Measurements from ENCODE around the gene STAM2. TPM values are rescaled to one million over a fixed set of nuclear protein-coding genes. Genes with fewer than 3 reads are reported as not detected.

Gene STAM2
- total and polyA plus RNA-seq, 2 of the 13 experiments (the other 11 are each of a cell fraction or from before 2014, with no cell fraction given) = 14.7 to 24.1 TPM

DNA sequence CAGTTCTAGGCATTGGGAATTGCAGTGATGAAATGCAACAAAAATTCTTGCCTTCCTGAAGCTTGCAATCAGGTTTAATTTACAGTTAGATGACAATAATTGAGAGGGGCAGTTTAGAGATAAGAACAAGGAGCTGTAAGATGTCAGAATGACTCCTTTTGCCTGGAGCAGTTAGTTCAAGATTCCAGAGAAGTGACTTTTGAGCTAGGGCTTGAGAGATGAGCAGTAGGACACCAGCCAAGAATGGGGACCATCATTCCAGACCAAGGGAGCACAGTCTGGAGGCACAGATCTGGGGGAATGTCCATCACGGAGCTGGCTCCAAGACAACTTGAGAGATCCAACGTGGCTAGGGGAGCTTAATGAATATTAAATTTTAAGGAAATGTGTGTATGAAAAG is 103.6 kb downstream of the STAM2 start:
- H3K9ac ChIP-seq (ENCODE audit: insufficient read depth, low read depth, low read length) = no peak overlapping the region
- H2AFZ ChIP-seq (ENCODE audit: low read length) = no peak overlapping the region
- no peaks in the 10 kb centered on the region for H3K79me2 ChIP-seq (ENCODE audit: insufficient read depth, low read length)
- WGBS (ENCODE audit: low lambda C conversion rate) = 29% methylated on average over 2 of the region's 2 CpGs
- H3K4me3 ChIP-seq (replicated peaks in 1 of 3; ENCODE audit: insufficient read depth in 1 of 3, low read depth in 2 of 3, low read length in 3 of 3) = no peak overlapping the region
- peaks cover 2 to 12% of the 10 kb centered on the region in 2 experiments; a peak in 3 of 5 replicates for H3K27me3 ChIP-seq (ENCODE audit: control insufficient read depth in 1 of 2, insufficient read depth in 2 of 2, low read length in 2 of 2)
- no peak overlapping the region for H3K4me2 ChIP-seq (ENCODE audit: low read depth, low read length)
- no peaks in the 10 kb centered on the region for H3K9me3 ChIP-seq (ENCODE audit: low read length)
- no peaks in the 10 kb centered on the region for H4K20me1 ChIP-seq (ENCODE audit: insufficient read depth, low read length)
- POLR2A ChIA-PET = no interaction called here
- ATAC-seq (no peak), DNase-seq (ENCODE audit: low spot score) (no peak), FAIRE-seq (no peak)
- BruUV-seq (replicated peaks) = no TSS peak
- in situ Hi-C loops (cut with HindIII; ENCODE audit: extremely low pct_ligation_motif_present, low pct_unique_long_range_greater_than_20kb) = no loop called here
- 0 out of 2 replicates have a peak, but pooled peaks cover 7% of the 10 kb centered on the region for H3K4me1 ChIP-seq (ENCODE audit: insufficient read depth, low read length)
- no peak for TF ChIP-seq TEAD3 (CRISPR knock-in tag; optimal IDR thresholded peaks at IDR 0.05; ENCODE audit: borderline replicate concordance)
- TF ChIP-seq ATF7 (IDR thresholded peaks at IDR 0.05) = no peak
- TF ChIP-seq ATF7 (CRISPR knock-in tag; IDR thresholded peaks at IDR 0.05) = no peak
- no peak for TF ChIP-seq ZNF605 (CRISPR knock-in tag; IDR thresholded peaks at IDR 0.05)
- no peak for TF ChIP-seq ZBTB20 (CRISPR knock-in tag; IDR thresholded peaks at IDR 0.05; ENCODE audit: borderline replicate concordance, low read depth)
- no peak for TF ChIP-seq SRSF9 (IDR thresholded peaks at IDR 0.05; ENCODE audit: borderline replicate concordance, insufficient read depth, low read depth, low read length, poor library complexity, severe bottlenecking)
- TF ChIP-seq ELF1 (CRISPR knock-in tag; IDR thresholded peaks at IDR 0.05) = no peak
- TF ChIP-seq XBP1 (CRISPR knock-in tag; IDR thresholded peaks at IDR 0.05) = no peak
- CTCF ChIA-PET (ENCODE audit: low intra/inter-chr PET ratio, low total read pairs) = no interaction called here
- intact Hi-C loops (cut with micrococcal nuclease; ENCODE audit: unreplicated experiment) = no loop called here
- no peak overlapping the region for H3K27ac ChIP-seq (ENCODE audit: extremely low read length, insufficient read depth, low read length)
- H3K36me3 ChIP-seq (replicated peaks in 1 of 2; ENCODE audit: control insufficient read depth in 1 of 2, insufficient read depth in 2 of 2, low read length in 2 of 2) = no peaks in the 10 kb centered on the region

DNA sequence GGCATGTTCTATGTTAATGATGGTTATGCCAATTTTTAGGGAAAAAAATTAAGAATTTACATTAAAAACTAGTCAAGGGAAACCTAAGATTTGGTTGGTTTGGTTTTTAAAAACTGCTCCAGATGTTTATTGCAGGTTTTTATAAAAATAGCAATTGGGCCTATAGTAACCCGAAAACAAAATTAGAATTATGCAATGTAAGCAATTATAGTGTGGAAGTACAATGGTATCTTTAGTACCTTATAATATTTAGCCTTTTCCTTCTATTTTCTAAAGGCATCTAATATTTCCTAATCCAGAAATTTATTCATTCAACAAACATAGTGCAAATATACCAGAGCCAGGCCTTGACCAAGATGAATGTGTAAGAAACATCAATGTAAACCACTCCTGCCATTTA is 104.0 kb downstream of the STAM2 start:
- TF ChIP-seq ZNF24 (IDR thresholded peaks at IDR 0.05) (no peak), MAFK (conservative IDR thresholded peaks at IDR 0.05 in 1 of 2, IDR thresholded peaks at IDR 0.05 in 1 of 2; ENCODE audit: low read length in 2 of 2) (peak; percentile 90 to 95), PTBP1 (IDR thresholded peaks at IDR 0.05; ENCODE audit: low read depth, low read length, poor library complexity, severe bottlenecking) (no peak), MAFF (IDR thresholded peaks at IDR 0.05; ENCODE audit: low read depth, low read length) (peak; percentile 92)
- CTCF ChIA-PET (ENCODE audit: low intra/inter-chr PET ratio, low total read pairs) = no interaction called here
- Histone ChIP-seq H3K9me3 (ENCODE audit: low read length) (no peaks in the 10 kb centered on the region), H4K20me1 (ENCODE audit: insufficient read depth, low read length) (no peaks in the 10 kb centered on the region), H3K9ac (ENCODE audit: insufficient read depth, low read depth, low read length) (no peak overlapping the region), H2AFZ (ENCODE audit: low read length) (no peak overlapping the region), H3K27ac (ENCODE audit: extremely low read length, insufficient read depth, low read length) (no peak overlapping the region), H3K4me3 (replicated peaks in 1 of 3; ENCODE audit: insufficient read depth in 1 of 3, low read depth in 2 of 3, low read length in 3 of 3) (no peak overlapping the region), H3K4me1 (ENCODE audit: insufficient read depth, low read length) (0 out of 2 replicates have a peak, but pooled peaks cover 7% of the 10 kb centered on the region), H3K4me2 (ENCODE audit: low read depth, low read length) (no peak overlapping the region), H3K36me3 (replicated peaks in 1 of 2; ENCODE audit: control insufficient read depth in 1 of 2, insufficient read depth in 2 of 2, low read length in 2 of 2) (no peaks in the 10 kb centered on the region), H3K79me2 (ENCODE audit: insufficient read depth, low read length) (no peaks in the 10 kb centered on the region), H3K27me3 (ENCODE audit: control insufficient read depth in 1 of 2, insufficient read depth in 2 of 2, low read length in 2 of 2) (peaks cover 2 to 12% of the 10 kb centered on the region in 2 experiments; a peak in 3 of 5 replicates)
- BruUV-seq (replicated peaks) = no TSS peak
- POLR2A ChIA-PET = no interaction called here
- 50% methylated on average over 1 of the region's 1 CpG for WGBS (ENCODE audit: low lambda C conversion rate)
- FAIRE-seq = no peak
- ATAC-seq = no peak
- DNase-seq (ENCODE audit: low spot score) = no peak
- intact Hi-C loops (cut with micrococcal nuclease; ENCODE audit: unreplicated experiment) (no loop called here), in situ Hi-C loops (cut with HindIII; ENCODE audit: extremely low pct_ligation_motif_present, low pct_unique_long_range_greater_than_20kb) (no loop called here)
